HG03565 (cell line): Measurements from ENCODE around the gene AK2.
"Not testable (repeated sequence)": the region's sequence is repeated elsewhere in the genome, so short reads cannot be mapped to it uniquely, and the experiment has no call there.

Source experiments
- ATAC-seq: cut with Tn5 transposase; IDR thresholded peaks from one replicate; pipeline ENCODE4 v1.9.1; 2021; ENCODE audit warnings: mild to moderate bottlenecking, moderate library complexity; ENCODE audit not compliant: unreplicated experiment

Gene AK2

GRCh38 chr1:33036526-33037503, at the start of gene AK2:
Gene AK2, minus strand, starts transcription at chr1:33036883. Its CDS starts 55 bp downstream, at chr1:33036828.
- peak; percentile 98 for ATAC-seq

- no peak for ATAC-seq
Measured at GRCh38 chr1:33086384-33086850, 49.7 kb upstream of the AK2 start.

GRCh38 chr1:33085332-33085731, 48.6 kb upstream of the AK2 start:
- ATAC-seq: no peak

GRCh38 chr1:33082575-33083108, 46.0 kb upstream of the AK2 start:
- ATAC-seq: no peak

GRCh38 chr1:33081554-33082305, 45.0 kb upstream of the AK2 start:
- no peak for ATAC-seq

GRCh38 chr1:33080885-33081553, 44.3 kb upstream of the AK2 start, which contains the start of gene AZIN2:
Gene AZIN2, plus strand, starts transcription at chr1:33081153. Its CDS starts 1,097 bp downstream, at chr1:33082250.
- ATAC-seq: peak; percentile 91

- no peak for ATAC-seq
Measured at GRCh38 chr1:33080373-33080772, 43.7 kb upstream of the AK2 start.

GRCh38 chr1:33078030-33078591, 41.4 kb upstream of the AK2 start:
- ATAC-seq: no peak

- ATAC-seq: no peak
Measured at GRCh38 chr1:33074193-33074945, 37.7 kb upstream of the AK2 start.

- no peak for ATAC-seq
Measured at GRCh38 chr1:33072707-33073106, 36.0 kb upstream of the AK2 start.

GRCh38 chr1:33070628-33071027, 33.9 kb upstream of the AK2 start:
- ATAC-seq: no peak

- ATAC-seq: not testable (repeated sequence)
Measured at GRCh38 chr1:33068108-33068507, 31.4 kb upstream of the AK2 start.

GRCh38 chr1:33066477-33066876, 29.8 kb upstream of the AK2 start:
- not testable (repeated sequence) for ATAC-seq

- ATAC-seq: no peak
Measured at GRCh38 chr1:33065301-33065700, 28.6 kb upstream of the AK2 start.

GRCh38 chr1:33064284-33064683, 27.6 kb upstream of the AK2 start:
- not testable (repeated sequence) for ATAC-seq

GRCh38 chr1:33061834-33062233, 25.2 kb upstream of the AK2 start:
- ATAC-seq: no peak

- ATAC-seq: no peak
Measured at GRCh38 chr1:33060579-33061083, 23.9 kb upstream of the AK2 start.

GRCh38 chr1:33057095-33057494, 20.4 kb upstream of the AK2 start:
- ATAC-seq: no peak

GRCh38 chr1:33056426-33056825, 19.7 kb upstream of the AK2 start:
- no peak for ATAC-seq
